ENCODE measurements around the gene VPS54. TPM values are rescaled to one million over a fixed set of nuclear protein-coding genes. Genes with fewer than 3 reads are reported as not detected.

The VPS54 gene
- total and polyA plus RNA-seq, 9 of the 15 experiments (the other 6 are each of a cell fraction or from before 2014, with no cell fraction given): 4.9 to 23.2 (median 13.2) TPM

DNA sequence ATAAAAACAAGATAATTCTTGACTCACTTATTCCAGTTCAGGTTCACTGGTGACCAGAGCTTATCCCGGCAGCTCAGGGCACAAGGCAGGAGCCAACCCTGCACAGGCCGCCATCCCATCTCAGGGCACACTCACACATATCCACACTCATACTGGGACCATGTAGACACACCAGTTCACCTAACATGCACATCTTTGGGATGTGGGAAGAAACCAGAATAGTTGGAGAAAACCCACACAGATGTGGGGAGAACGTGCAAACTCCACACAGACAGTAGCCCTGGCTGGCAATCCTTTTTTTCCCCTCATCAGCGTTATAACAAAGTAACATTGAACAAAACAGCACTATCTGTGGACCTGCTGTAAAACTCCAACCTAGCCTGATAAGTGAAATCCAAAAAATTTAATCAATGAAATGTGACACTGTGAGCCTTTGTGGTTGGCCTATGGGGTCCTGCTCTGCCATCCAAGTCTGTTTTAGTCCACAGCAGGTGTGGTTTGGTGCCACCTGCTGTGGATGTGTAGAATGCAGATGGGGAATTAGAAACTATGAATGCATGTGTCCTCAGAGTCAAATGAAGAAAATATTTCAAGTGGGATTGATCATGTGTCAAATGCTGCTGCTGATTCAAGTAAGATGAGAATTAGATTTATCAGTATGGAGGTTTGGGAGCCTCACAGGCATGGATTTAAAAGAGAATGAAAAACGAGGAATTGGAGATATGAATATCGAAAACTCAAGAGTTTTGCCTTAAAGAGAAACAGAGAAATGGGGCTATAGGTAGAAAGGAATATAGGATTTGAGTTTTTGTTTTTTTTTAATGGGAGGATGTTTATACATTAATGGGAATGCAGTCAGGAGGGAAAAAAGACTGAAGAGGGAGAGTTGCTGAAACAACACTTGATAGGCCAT lies 130.5 kb downstream of the VPS54 start (continued):
- TF ChIP-seq ZBTB1 (CRISPR knock-in tag; IDR thresholded peaks at IDR 0.05; ENCODE audit: borderline replicate concordance, low read depth) (no peak), CTBP1 (IDR thresholded peaks at IDR 0.05; ENCODE audit: borderline replicate concordance) (no peak), HNRNPH1 (optimal IDR thresholded peaks at IDR 0.05; ENCODE audit: low read depth, low read length) (no peak), SUPT5H (IDR thresholded peaks at IDR 0.05) (no peak), HMGN3 (IDR thresholded peaks at IDR 0.05; ENCODE audit: borderline replicate concordance, extremely low read depth, insufficient read length, low read depth, low read length) (no peak), RAD51 (IDR thresholded peaks at IDR 0.05; ENCODE audit: borderline replicate concordance, low read depth) (no peak), NCOA4 (IDR thresholded peaks at IDR 0.05; ENCODE audit: partially characterized antibody) (no peak), NR2C2 (CRISPR knock-in tag; IDR thresholded peaks at IDR 0.05) (no peak), NR2C2 (tag; IDR thresholded peaks at IDR 0.05) (no peak)
- TF ChIP-seq, protein P1, sequence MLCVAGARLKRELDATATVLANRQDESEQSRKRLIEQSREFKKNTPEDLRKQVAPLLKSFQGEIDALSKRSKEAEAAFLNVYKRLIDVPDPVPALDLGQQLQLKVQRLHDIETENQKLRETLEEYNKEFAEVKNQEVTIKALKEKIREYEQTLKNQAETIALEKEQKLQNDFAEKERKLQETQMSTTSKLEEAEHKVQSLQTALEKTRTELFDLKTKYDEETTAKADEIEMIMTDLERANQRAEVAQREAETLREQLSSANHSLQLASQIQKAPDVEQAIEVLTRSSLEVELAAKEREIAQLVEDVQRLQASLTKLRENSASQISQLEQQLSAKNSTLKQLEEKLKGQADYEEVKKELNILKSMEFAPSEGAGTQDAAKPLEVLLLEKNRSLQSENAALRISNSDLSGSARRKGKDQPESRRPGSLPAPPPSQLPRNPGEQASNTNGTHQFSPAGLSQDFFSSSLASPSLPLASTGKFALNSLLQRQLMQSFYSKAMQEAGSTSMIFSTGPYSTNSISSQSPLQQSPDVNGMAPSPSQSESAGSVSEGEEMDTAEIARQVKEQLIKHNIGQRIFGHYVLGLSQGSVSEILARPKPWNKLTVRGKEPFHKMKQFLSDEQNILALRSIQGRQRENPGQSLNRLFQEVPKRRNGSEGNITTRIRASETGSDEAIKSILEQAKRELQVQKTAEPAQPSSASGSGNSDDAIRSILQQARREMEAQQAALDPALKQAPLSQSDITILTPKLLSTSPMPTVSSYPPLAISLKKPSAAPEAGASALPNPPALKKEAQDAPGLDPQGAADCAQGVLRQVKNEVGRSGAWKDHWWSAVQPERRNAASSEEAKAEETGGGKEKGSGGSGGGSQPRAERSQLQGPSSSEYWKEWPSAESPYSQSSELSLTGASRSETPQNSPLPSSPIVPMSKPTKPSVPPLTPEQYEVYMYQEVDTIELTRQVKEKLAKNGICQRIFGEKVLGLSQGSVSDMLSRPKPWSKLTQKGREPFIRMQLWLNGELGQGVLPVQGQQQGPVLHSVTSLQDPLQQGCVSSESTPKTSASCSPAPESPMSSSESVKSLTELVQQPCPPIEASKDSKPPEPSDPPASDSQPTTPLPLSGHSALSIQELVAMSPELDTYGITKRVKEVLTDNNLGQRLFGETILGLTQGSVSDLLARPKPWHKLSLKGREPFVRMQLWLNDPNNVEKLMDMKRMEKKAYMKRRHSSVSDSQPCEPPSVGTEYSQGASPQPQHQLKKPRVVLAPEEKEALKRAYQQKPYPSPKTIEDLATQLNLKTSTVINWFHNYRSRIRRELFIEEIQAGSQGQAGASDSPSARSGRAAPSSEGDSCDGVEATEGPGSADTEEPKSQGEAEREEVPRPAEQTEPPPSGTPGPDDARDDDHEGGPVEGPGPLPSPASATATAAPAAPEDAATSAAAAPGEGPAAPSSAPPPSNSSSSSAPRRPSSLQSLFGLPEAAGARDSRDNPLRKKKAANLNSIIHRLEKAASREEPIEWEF (CRISPR knock-in tag; IDR thresholded peaks at IDR 0.05): no peak
- TF ChIP-seq, protein P2, sequence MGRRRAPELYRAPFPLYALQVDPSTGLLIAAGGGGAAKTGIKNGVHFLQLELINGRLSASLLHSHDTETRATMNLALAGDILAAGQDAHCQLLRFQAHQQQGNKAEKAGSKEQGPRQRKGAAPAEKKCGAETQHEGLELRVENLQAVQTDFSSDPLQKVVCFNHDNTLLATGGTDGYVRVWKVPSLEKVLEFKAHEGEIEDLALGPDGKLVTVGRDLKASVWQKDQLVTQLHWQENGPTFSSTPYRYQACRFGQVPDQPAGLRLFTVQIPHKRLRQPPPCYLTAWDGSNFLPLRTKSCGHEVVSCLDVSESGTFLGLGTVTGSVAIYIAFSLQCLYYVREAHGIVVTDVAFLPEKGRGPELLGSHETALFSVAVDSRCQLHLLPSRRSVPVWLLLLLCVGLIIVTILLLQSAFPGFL (CRISPR knock-in tag; IDR thresholded peaks at IDR 0.05): no peak
- TF ChIP-seq, protein P3, sequence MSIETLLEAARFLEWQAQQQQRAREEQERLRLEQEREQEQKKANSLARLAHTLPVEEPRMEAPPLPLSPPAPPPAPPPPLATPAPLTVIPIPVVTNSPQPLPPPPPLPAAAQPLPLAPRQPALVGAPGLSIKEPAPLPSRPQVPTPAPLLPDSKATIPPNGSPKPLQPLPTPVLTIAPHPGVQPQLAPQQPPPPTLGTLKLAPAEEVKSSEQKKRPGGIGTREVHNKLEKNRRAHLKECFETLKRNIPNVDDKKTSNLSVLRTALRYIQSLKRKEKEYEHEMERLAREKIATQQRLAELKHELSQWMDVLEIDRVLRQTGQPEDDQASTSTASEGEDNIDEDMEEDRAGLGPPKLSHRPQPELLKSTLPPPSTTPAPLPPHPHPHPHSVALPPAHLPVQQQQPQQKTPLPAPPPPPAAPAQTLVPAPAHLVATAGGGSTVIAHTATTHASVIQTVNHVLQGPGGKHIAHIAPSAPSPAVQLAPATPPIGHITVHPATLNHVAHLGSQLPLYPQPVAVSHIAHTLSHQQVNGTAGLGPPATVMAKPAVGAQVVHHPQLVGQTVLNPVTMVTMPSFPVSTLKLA (conservative IDR thresholded peaks at IDR 0.05): no peak
- TF ChIP-seq, protein P4, sequence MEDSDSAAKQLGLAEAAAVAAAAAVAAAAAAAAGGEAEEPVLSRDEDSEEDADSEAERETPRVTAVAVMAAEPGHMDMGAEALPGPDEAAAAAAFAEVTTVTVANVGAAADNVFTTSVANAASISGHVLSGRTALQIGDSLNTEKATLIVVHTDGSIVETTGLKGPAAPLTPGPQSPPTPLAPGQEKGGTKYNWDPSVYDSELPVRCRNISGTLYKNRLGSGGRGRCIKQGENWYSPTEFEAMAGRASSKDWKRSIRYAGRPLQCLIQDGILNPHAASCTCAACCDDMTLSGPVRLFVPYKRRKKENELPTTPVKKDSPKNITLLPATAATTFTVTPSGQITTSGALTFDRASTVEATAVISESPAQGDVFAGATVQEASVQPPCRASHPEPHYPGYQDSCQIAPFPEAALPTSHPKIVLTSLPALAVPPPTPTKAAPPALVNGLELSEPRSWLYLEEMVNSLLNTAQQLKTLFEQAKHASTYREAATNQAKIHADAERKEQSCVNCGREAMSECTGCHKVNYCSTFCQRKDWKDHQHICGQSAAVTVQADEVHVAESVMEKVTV (CRISPR knock-in tag; IDR thresholded peaks at IDR 0.05): peak; percentile 59
- TF ChIP-seq, protein P5, sequence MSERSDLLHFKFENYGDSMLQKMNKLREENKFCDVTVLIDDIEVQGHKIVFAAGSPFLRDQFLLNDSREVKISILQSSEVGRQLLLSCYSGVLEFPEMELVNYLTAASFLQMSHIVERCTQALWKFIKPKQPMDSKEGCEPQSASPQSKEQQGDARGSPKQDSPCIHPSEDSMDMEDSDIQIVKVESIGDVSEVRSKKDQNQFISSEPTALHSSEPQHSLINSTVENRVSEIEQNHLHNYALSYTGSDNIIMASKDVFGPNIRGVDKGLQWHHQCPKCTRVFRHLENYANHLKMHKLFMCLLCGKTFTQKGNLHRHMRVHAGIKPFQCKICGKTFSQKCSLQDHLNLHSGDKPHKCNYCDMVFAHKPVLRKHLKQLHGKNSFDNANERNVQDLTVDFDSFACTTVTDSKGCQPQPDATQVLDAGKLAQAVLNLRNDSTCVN (CRISPR knock-in tag; IDR thresholded peaks at IDR 0.05): no peak

All from K562 (cell line).